Neural cell (in vitro differentiated cells): ENCODE results near the gene GLMN. TPM values are rescaled to one million over a fixed set of nuclear protein-coding genes. Genes with fewer than 3 reads are reported as not detected.

Source experiments
- H2AFZ ChIP-seq: fragments of 200-600, 300-800 bp; sonication (generic), shearing (Covaris generic); 2 replicates; pipeline ENCODE4 v1.6.0; 2014; ENCODE audit warnings: low read depth, mild to moderate bottlenecking, antibody characterized with exemption, low read length, moderate library complexity
- H3F3A ChIP-seq: fragments of 200-600 bp; shearing (Covaris generic); 2 replicates; pipeline ENCODE4 v1.6.1; 2016; ENCODE audit warnings: mild to moderate bottlenecking, moderate library complexity, mixed read lengths, antibody characterized with exemption, low read length; ENCODE audit not compliant: insufficient read depth, poor library complexity, severe bottlenecking
- H3K27ac ChIP-seq: fragments of 200-600, 300-800 bp; sonication (generic), shearing (Covaris generic); 2 replicates; pipeline ENCODE4 v1.5.1; 2014; ENCODE audit warnings: mild to moderate bottlenecking, low read length, moderate library complexity
- H3K27me3 ChIP-seq: fragments of 300-800, 200-600 bp; sonication (generic), shearing (Covaris generic); 2 replicates; pipeline ENCODE4 v1.6.0; 2014; ENCODE audit warnings: mild to moderate bottlenecking, low read depth, low read length, moderate library complexity; ENCODE audit not compliant: insufficient read depth
- H3K36me3 ChIP-seq: fragments of 300-800, 200-600 bp; sonication (generic), shearing (Covaris generic); 2 replicates; pipeline ENCODE4 v1.5.1; 2014; ENCODE audit warnings: mild to moderate bottlenecking, antibody characterized with exemption, low read length, moderate library complexity; ENCODE audit not compliant: insufficient read depth
- H3K4me2 ChIP-seq: fragments of 300-800, 200-600 bp; sonication (generic), shearing (Covaris generic); 2 replicates; pipeline ENCODE4 v1.6.0; 2014; ENCODE audit warnings: mild to moderate bottlenecking, low read length
- H3K4me3 ChIP-seq: fragments of 300-800, 200-600 bp; sonication (generic), shearing (Covaris generic); 2 replicates; pipeline ENCODE4 v1.5.1; 2014; ENCODE audit warnings: mild to moderate bottlenecking, low read length, moderate library complexity
- H3K79me2 ChIP-seq: fragments of 200-600 bp; shearing (Covaris generic); replicated peaks from 2 replicates; pipeline ENCODE4 v1.6.0; 2014; ENCODE audit warnings: mild to moderate bottlenecking, low read length, moderate library complexity; ENCODE audit not compliant: insufficient read depth
- H3K9ac ChIP-seq: fragments of 300-800, 200-600 bp; sonication (generic), shearing (Covaris generic); 2 replicates; pipeline ENCODE4 v1.6.1; 2016; ENCODE audit warnings: mild to moderate bottlenecking, low read length, mixed read lengths
- H3K9me2 ChIP-seq: fragments of 200-600 bp; shearing (Covaris generic); 2 replicates; pipeline ENCODE4 v1.6.1; 2016; ENCODE audit warnings: mild to moderate bottlenecking, low read length, mixed read lengths; ENCODE audit not compliant: insufficient read depth
- H3K9me3 ChIP-seq: fragments of 200-600, 300-800 bp; sonication (generic), shearing (Covaris generic); 2 replicates; pipeline ENCODE4 v1.6.1; 2016; ENCODE audit warnings: mild to moderate bottlenecking, mixed run types, low read length, moderate library complexity, mixed read lengths
- H4K20me1 ChIP-seq: fragments of 200-600 bp; shearing (Covaris generic); 2 replicates; pipeline ENCODE4 v1.6.1; 2016; ENCODE audit warnings: mild to moderate bottlenecking, mixed run types; ENCODE audit not compliant: insufficient read depth
- EP300 ChIP-seq: fragments of 450-650 bp; conservative IDR thresholded peaks from 2 replicates; pipeline ENCODE4 v1.6.1; 2014; ENCODE audit warnings: antibody characterized with exemption, mild to moderate bottlenecking, moderate library complexity; ENCODE audit not compliant: poor library complexity, severe bottlenecking
- EZH2 ChIP-seq: fragments of 200-600, 300-800 bp; shearing (Covaris generic), sonication (generic); IDR thresholded peaks from 2 replicates; pipeline ENCODE4 v1.6.1; 2014; ENCODE audit warnings: antibody characterized with exemption, low read length, borderline replicate concordance, mild to moderate bottlenecking; ENCODE audit not compliant: insufficient read depth, poor library complexity, severe bottlenecking
- MXI1 ChIP-seq: fragments of 450-650 bp; conservative IDR thresholded peaks from 2 replicates; pipeline ENCODE4 v1.6.1; 2014; ENCODE audit warnings: antibody characterized with exemption, mild to moderate bottlenecking; ENCODE audit not compliant: poor library complexity, severe bottlenecking
- POLR2AphosphoS5 ChIP-seq: IDR thresholded peaks from 2 replicates; pipeline ENCODE4 v1.6.1; 2012
- RAD21 ChIP-seq: fragments of 450-650 bp; conservative IDR thresholded peaks from 2 replicates; pipeline ENCODE4 v1.6.1; 2014; ENCODE audit warnings: antibody characterized with exemption, mild to moderate bottlenecking, moderate library complexity
- REST ChIP-seq: IDR thresholded peaks from 2 replicates; pipeline ENCODE4 v1.6.1; 2012; ENCODE audit warnings: borderline replicate concordance
- SMC3 ChIP-seq: fragments of 450-650 bp; conservative IDR thresholded peaks from 2 replicates; pipeline ENCODE4 v1.6.1; 2014; ENCODE audit warnings: antibody characterized with exemption, mild to moderate bottlenecking, moderate library complexity; ENCODE audit not compliant: poor library complexity
- TAF1 ChIP-seq: IDR thresholded peaks from 2 replicates; pipeline ENCODE4 v1.6.1; 2012; ENCODE audit warnings: low read depth
- polyA plus RNA-seq: library from polyadenylated mRNA; depleted of rRNA; stranded (reverse); fragments of >200 nt; gene quantifications from 2 replicates; pipeline ENCODE4 v1.2.3, GENCODE V29; 2014
- TF ChIP-seq, protein P1 (sequence below): fragments of 450-650 bp; IDR thresholded peaks from 2 replicates; pipeline ENCODE4 v1.5.1; 2014; ENCODE audit warnings: antibody characterized with exemption, mild to moderate bottlenecking, moderate library complexity; ENCODE audit not compliant: poor library complexity, severe bottlenecking

Gene GLMN
- polyA plus RNA-seq, 1 donor from 2014 or later = 40.2 TPM

GRCh38 chr1:92324784-92325183 is 26.0 kb upstream of the GLMN start:
- Histone ChIP-seq H3K4me2 (no peak overlapping the region), H3K27me3 (no peaks in the 10 kb centered on the region), H3K27ac (no peak overlapping the region), H3K79me2 (no peaks in the 10 kb centered on the region), H3K9me2 (no peaks in the 10 kb centered on the region), H3F3A (no peaks in the 10 kb centered on the region), H2AFZ (no peak overlapping the region), H3K4me3 (no peak overlapping the region), H3K36me3 (peaks cover 15% of the 10 kb centered on the region), H4K20me1 (no peaks in the 10 kb centered on the region), H3K9me3 (peaks cover under 1% of the 10 kb centered on the region), H3K9ac (no peak overlapping the region)
- TF ChIP-seq REST (no peak), TAF1 (no peak), MXI1 (no peak), RAD21 (no peak), SMC3 (no peak), EP300 (no peak), EZH2 (no peak), POLR2AphosphoS5 (no peak)
- TF ChIP-seq, protein P1, sequence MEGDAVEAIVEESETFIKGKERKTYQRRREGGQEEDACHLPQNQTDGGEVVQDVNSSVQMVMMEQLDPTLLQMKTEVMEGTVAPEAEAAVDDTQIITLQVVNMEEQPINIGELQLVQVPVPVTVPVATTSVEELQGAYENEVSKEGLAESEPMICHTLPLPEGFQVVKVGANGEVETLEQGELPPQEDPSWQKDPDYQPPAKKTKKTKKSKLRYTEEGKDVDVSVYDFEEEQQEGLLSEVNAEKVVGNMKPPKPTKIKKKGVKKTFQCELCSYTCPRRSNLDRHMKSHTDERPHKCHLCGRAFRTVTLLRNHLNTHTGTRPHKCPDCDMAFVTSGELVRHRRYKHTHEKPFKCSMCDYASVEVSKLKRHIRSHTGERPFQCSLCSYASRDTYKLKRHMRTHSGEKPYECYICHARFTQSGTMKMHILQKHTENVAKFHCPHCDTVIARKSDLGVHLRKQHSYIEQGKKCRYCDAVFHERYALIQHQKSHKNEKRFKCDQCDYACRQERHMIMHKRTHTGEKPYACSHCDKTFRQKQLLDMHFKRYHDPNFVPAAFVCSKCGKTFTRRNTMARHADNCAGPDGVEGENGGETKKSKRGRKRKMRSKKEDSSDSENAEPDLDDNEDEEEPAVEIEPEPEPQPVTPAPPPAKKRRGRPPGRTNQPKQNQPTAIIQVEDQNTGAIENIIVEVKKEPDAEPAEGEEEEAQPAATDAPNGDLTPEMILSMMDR = no peak

- Histone ChIP-seq H3K27me3 (no peaks in the 10 kb centered on the region), H3K27ac (no peak overlapping the region), H3K9me2 (no peaks in the 10 kb centered on the region), H3K79me2 (no peaks in the 10 kb centered on the region), H4K20me1 (no peaks in the 10 kb centered on the region), H3F3A (no peaks in the 10 kb centered on the region), H2AFZ (no peak overlapping the region), H3K4me2 (no peak overlapping the region), H3K4me3 (no peak overlapping the region), H3K9me3 (no peaks in the 10 kb centered on the region), H3K36me3 (peaks cover 15% of the 10 kb centered on the region), H3K9ac (no peak overlapping the region)
- TF ChIP-seq MXI1 (no peak), RAD21 (no peak), EZH2 (no peak), SMC3 (no peak), EP300 (no peak), TAF1 (no peak), POLR2AphosphoS5 (no peak), REST (no peak)
- TF ChIP-seq, protein P1 = no peak
Measured at GRCh38 chr1:92323473-92324453, 25.0 kb upstream of the GLMN start.
